Fibroblast of gingiva (primary cell): ENCODE data around the gene TENM4.

Source experiments
- DNase-seq: peaks from one replicate; pipeline ENCODE4 v3.0.0-alpha.2; 2011; ENCODE audit warnings: low read depth

Gene TENM4

GRCh38 chr11:79083352-79083751 is 357.5 kb downstream of the TENM4 start:
- DNase-seq, result no peak

- no peak for DNase-seq
These were observed 357.9 kb downstream of the TENM4 start for GRCh38 chr11:79082907-79083306.

GRCh38 chr11:79082280-79082679 is 358.6 kb downstream of the TENM4 start:
- DNase-seq, result no peak

GRCh38 chr11:79081471-79082031 is 359.3 kb downstream of the TENM4 start:
- DNase-seq, result no peak

- DNase-seq, result no peak
These were observed 360.3 kb downstream of the TENM4 start for GRCh38 chr11:79080551-79080950.

GRCh38 chr11:79078999-79079398 is 361.8 kb downstream of the TENM4 start:
- no peak for DNase-seq

GRCh38 chr11:79078456-79078855 is 362.4 kb downstream of the TENM4 start:
- DNase-seq, result no peak

GRCh38 chr11:79077702-79078330 is 363.0 kb downstream of the TENM4 start:
- DNase-seq, result no peak

- DNase-seq, result peak; percentile 40
These were observed 364.2 kb downstream of the TENM4 start for GRCh38 chr11:79076526-79077115.

GRCh38 chr11:79074547-79074946 is 366.3 kb downstream of the TENM4 start:
- DNase-seq, result no peak

GRCh38 chr11:79071190-79071589 is 369.6 kb downstream of the TENM4 start:
- no peak for DNase-seq

- DNase-seq, result no peak
These were observed 370.3 kb downstream of the TENM4 start for GRCh38 chr11:79070518-79070917.

- DNase-seq, result no peak
These were observed 371.3 kb downstream of the TENM4 start for GRCh38 chr11:79069504-79069903.

- no peak for DNase-seq
These were observed 372.5 kb downstream of the TENM4 start for GRCh38 chr11:79068356-79068755.

GRCh38 chr11:79067352-79067679 is 373.5 kb downstream of the TENM4 start:
- DNase-seq, result no peak

- no peak for DNase-seq
These were observed 374.1 kb downstream of the TENM4 start for GRCh38 chr11:79066456-79067351.

GRCh38 chr11:79062814-79063762 is 377.7 kb downstream of the TENM4 start:
- DNase-seq, result no peak

- no peak for DNase-seq
These were observed 380.5 kb downstream of the TENM4 start for GRCh38 chr11:79060081-79060953.

GRCh38 chr11:79059141-79059540 is 381.7 kb downstream of the TENM4 start:
- DNase-seq, result no peak

- DNase-seq, result peak; percentile 66
These were observed 384.8 kb downstream of the TENM4 start for GRCh38 chr11:79055856-79056631.
